A673 (cell line): Measurements from ENCODE around the gene MMP2. TPM values are rescaled to one million over a fixed set of nuclear protein-coding genes. Genes with fewer than 3 reads are reported as not detected.

Experiments
- BruUV-seq: library from RNA; stranded (reverse); fragments of 400-500 nt; replicated peaks from 2 replicates; lab custom pipeline; 2021; lab: Mats Ljungman, UMichigan
- CTCF ChIA-PET: fragments of 300-600 bp; sonication (Branson Sonifier 250); formaldehyde crosslinking; loops from one replicate; lab custom pipeline; 2022; ENCODE audit warnings: antibody characterized with exemption; lab: Charles Lee
- POLR2A ChIA-PET: fragments of 300-600 bp; sonication (Branson Sonifier 250); formaldehyde crosslinking; loops from one replicate; lab custom pipeline; 2022; ENCODE audit warnings: antibody characterized with exemption; ENCODE audit not compliant: low non-redundant PET; lab: Charles Lee
- DNase-seq: peaks from one replicate; pipeline ENCODE4 v3.0.0-alpha.2; 2015; ENCODE audit warnings: low spot score
- H3K27ac ChIP-seq: fragments of 200-600 bp; sonication (generic); 2 replicates; pipeline ENCODE4 v1.5.1; 2016; ENCODE audit warnings: mixed run types, low read depth, mild to moderate bottlenecking, mixed read lengths, antibody characterized with exemption, low read length; ENCODE audit not compliant: poor library complexity, severe bottlenecking
- H3K27me3 ChIP-seq: fragments of 200-600 bp; sonication (generic); replicated peaks from 2 replicates; pipeline ENCODE4 v1.6.1; 2017; ENCODE audit warnings: mixed run types, low read depth, mild to moderate bottlenecking, mixed read lengths, antibody characterized with exemption, low read length; ENCODE audit not compliant: insufficient read depth, poor library complexity
- H3K36me3 ChIP-seq: fragments of 200-600 bp; sonication (generic); 2 replicates; pipeline ENCODE4 v1.6.1; 2016; ENCODE audit warnings: mixed run types, mild to moderate bottlenecking, mixed read lengths, antibody characterized with exemption, low read length; ENCODE audit not compliant: insufficient read depth, poor library complexity, severe bottlenecking
- H3K4me1 ChIP-seq: fragments of 200-600 bp; sonication (generic); 2 replicates; pipeline ENCODE4 v1.6.1; 2017; ENCODE audit warnings: mixed run types, mild to moderate bottlenecking, mixed read lengths, antibody characterized with exemption, low read length; ENCODE audit not compliant: insufficient read depth, poor library complexity, severe bottlenecking
- H3K4me3 ChIP-seq: fragments of 200-600 bp; sonication (generic); 2 replicates; pipeline ENCODE4 v1.5.1; 2016; ENCODE audit warnings: low read depth, mixed run types, mild to moderate bottlenecking, mixed read lengths, low read length; ENCODE audit not compliant: poor library complexity, severe bottlenecking
- H3K9me3 ChIP-seq: fragments of 200-600 bp; sonication (generic); 2 replicates; pipeline ENCODE4 v1.6.1; 2016; ENCODE audit warnings: mixed run types, low read depth, mild to moderate bottlenecking, mixed read lengths, antibody characterized with exemption, low read length; ENCODE audit not compliant: poor library complexity, severe bottlenecking
- CTCF ChIP-seq: fragments of 300-800, 200-600 bp; sonication (generic); conservative IDR thresholded peaks from 2 replicates; pipeline ENCODE4 v1.5.1; 2017; ENCODE audit warnings: low read depth, mild to moderate bottlenecking, antibody characterized with exemption, low read length, moderate library complexity, mixed read lengths
- EZH2 ChIP-seq: fragments of 200-600 bp; sonication (generic); IDR thresholded peaks from 2 replicates; pipeline ENCODE4 v1.6.1; 2017; ENCODE audit warnings: borderline replicate concordance, low read depth, mild to moderate bottlenecking, mixed read lengths, antibody characterized with exemption, low read length; ENCODE audit not compliant: poor library complexity, severe bottlenecking
- intact Hi-C: fragments of 100-400 bp; cut with micrococcal nuclease; formaldehyde crosslinking; loops from one replicate; pipeline ENCODE4 v1.10.0; 2022; ENCODE audit not compliant: unreplicated experiment
- total RNA-seq: library from RNA; stranded (reverse); gene quantifications from 2 replicates; pipeline ENCODE4 v1.2.3, GENCODE V29; 2021

MMP2 gene
- total RNA-seq, 1 experiment from 2014 or later, result 36.2 TPM

- intact Hi-C loops, result no loop called here
- no peak for DNase-seq
- Histone ChIP-seq H3K4me1 (peaks cover 14% of the 10 kb centered on the region), H3K4me3 (no peak overlapping the region), H3K27me3 (no peaks in the 10 kb centered on the region), H3K9me3 (no peaks in the 10 kb centered on the region), H3K27ac (no peak overlapping the region), H3K36me3 (no peaks in the 10 kb centered on the region)
- BruUV-seq, result no TSS peak
- TF ChIP-seq EZH2, result no peak
- no peak for TF ChIP-seq CTCF
- ChIA-PET POLR2A (no interaction called here), CTCF (no interaction called here)
Measured at GRCh38 chr16:55506083-55506482, 27.1 kb downstream of the MMP2 start.

DNA sequence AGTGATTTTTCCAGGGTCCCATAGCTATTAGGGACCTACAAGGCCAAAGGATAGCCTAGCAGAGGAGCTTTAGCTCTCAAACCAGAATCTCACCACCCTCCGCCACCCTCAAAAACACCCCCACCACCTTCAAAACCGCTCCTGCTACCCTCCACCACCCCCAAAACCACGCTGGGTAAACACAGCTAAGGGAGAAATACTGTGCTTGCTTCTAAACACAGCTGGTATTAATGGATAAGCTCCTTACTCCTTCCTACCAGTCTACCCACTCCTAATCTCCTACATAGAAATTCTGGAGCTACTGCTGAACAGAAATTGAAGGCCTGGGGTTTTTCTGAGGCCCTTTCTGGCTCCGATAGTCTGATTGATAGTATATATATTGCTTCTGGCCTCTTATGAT is 27.7 kb downstream of the MMP2 start:
- Histone ChIP-seq H3K4me3 (no peak overlapping the region), H3K36me3 (no peaks in the 10 kb centered on the region), H3K27ac (no peak overlapping the region), H3K9me3 (no peaks in the 10 kb centered on the region), H3K27me3 (no peaks in the 10 kb centered on the region), H3K4me1 (peaks cover 13% of the 10 kb centered on the region)
- no TSS peak for BruUV-seq
- ChIA-PET POLR2A (no interaction called here), CTCF (no interaction called here)
- intact Hi-C loops, result no loop called here
- no peak for DNase-seq
- TF ChIP-seq CTCF (no peak), EZH2 (no peak)

DNA sequence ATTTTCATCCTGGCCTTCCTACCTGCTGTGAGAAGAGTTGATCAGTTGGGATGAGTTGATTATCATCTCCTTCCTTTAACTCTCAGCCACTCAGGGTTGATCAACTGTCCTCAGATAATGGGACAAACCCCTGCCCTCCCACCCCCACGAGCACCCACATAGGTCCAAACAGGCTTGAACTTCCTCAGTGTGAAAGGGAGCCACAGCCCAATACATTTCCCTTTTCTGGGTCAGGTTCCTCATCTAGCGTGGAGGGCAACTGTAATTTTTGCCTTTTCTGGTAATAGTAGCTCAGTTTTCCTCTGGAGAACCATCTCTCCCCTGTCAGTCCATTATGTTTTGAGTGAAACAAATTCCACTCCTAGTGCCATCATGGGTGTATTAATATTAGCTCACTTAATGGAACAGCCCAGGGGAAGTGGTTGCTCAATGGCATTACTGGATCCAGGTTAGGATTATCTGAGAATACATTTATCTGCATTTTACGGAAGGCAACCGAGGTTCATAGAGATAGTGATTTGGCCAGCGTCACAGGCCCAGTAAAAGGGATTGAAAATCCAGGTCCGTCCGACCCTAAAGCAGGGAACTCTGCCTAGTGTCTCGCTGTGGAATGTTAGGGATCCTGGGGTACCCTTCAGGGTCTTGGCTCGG is 29.4 kb downstream of the MMP2 start:
- intact Hi-C loops, result no loop called here
- no TSS peak for BruUV-seq
- peak overlapping the region; percentile 79 for H3K4me3 ChIP-seq
- no peak for TF ChIP-seq EZH2
- TF ChIP-seq CTCF, result no peak
- DNase-seq, result no peak
- POLR2A ChIA-PET, result no interaction called here
- no peaks in the 10 kb centered on the region for H3K27me3 ChIP-seq
- H3K4me1 ChIP-seq, result no peaks in the 10 kb centered on the region
- CTCF ChIA-PET, result no interaction called here
- H3K27ac ChIP-seq, result peak overlapping the region; percentile 43
- no peaks in the 10 kb centered on the region for H3K36me3 ChIP-seq
- peaks cover 12% of the 10 kb centered on the region for H3K9me3 ChIP-seq
